Heart left ventricle (tissue), 13 donors: ENCODE measurements around the gene SLC16A7.

Experiments used
- CTCF ChIP-seq, 12 donors: fragments of 200-600 bp; sonication (generic) in 4 of 12; IDR thresholded peaks; one replicate each; pipeline versions ENCODE4 v1.5.0 to v1.8.0; 2018 to 2022; ENCODE audit warnings: antibody characterized with exemption in 12 of 12, mild to moderate bottlenecking in 5 of 12
- POLR2A ChIP-seq, 2 donors: fragments of 450-650 bp; IDR thresholded peaks; one replicate each; pipeline ENCODE4 v1.6.1; 2017; ENCODE audit warnings: antibody characterized with exemption in 2 of 2, mild to moderate bottlenecking in 2 of 2, moderate library complexity in 2 of 2
- donor health status: ischemic (EF 13 %, LVEDD 7.1; RV severe dilation, severe dysfunction).
- donor health status: DM: no; HTN: yes; CAD: no.
- donor health status: DM: no; HTN: no; CAD: no.
- donor health status: ischemic (EF 25% LVEDD 6.9; RV normal size, moderate dysfunction).
- donor health status: ischemic (EF 25% LVEDD 5.7; RV mildly dilated, moderate dysfunction).
- donor health status: ischemic (EF 35%, LVEDD 5.7; RV mildly dilated, moderate dysfunction).
- donor health status: nonischemic (EF 11% LVEDD 7.7; RV severe dilation, severe dysfunction).
- donor health status: DM: yes; HTN: yes; CAD: no.
- donor health status: PGD.
- donor health status: ischemic (EF 29% LVEDD 5.4; RV normal size, mild dysfunction).
- donor health status: nonischemic (EF 23%, LVEDD 6.1; RV moderate dilation, normal function).

GRCh38 chr12:59735231-59735630 is 139.4 kb downstream of the SLC16A7 start:
- TF ChIP-seq CTCF (IDR thresholded peaks at IDR 0.05) = no peak
- no peak for TF ChIP-seq POLR2A (IDR thresholded peaks at IDR 0.05)
